MG63 (cell line): ENCODE measurements around the gene LSM4. TPM values are rescaled to one million over a fixed set of nuclear protein-coding genes. Genes with fewer than 3 reads are reported as not detected.

Experiments
- DNase-seq: peaks from one replicate; pipeline ENCODE4 v3.0.0-alpha.2; 2020
- H3K27me3 ChIP-seq: fragments of 250-450 bp; sonication (Bioruptor Pico); 2 replicates; pipeline ENCODE4 v1.5.1; 2020; ENCODE audit warnings: mild to moderate bottlenecking, moderate library complexity
- H3K36me3 ChIP-seq: fragments of 250-450 bp; sonication (Bioruptor Pico); 2 replicates; pipeline ENCODE4 v1.5.1; 2020; ENCODE audit warnings: mild to moderate bottlenecking, moderate library complexity
- H3K4me3 ChIP-seq: fragments of 250-450 bp; sonication (Bioruptor Pico); 2 replicates; pipeline ENCODE4 v1.5.1; 2020; ENCODE audit warnings: mild to moderate bottlenecking, moderate library complexity
- H3K9me3 ChIP-seq: fragments of 250-450 bp; sonication (Bioruptor Pico); 2 replicates; pipeline ENCODE4 v1.5.1; 2020; ENCODE audit warnings: mild to moderate bottlenecking, moderate library complexity
- total RNA-seq: library from RNA; depleted of rRNA; stranded (reverse); fragments of >200 nt; shearing (Covaris generic); gene quantifications from 2 replicates; pipeline ENCODE4 v1.2.3, GENCODE V29; 2014; ENCODE audit warnings: low replicate concordance; rRNA removed

The LSM4 gene
- total RNA-seq, 1 experiment from 2014 or later = 636 TPM

DNA sequence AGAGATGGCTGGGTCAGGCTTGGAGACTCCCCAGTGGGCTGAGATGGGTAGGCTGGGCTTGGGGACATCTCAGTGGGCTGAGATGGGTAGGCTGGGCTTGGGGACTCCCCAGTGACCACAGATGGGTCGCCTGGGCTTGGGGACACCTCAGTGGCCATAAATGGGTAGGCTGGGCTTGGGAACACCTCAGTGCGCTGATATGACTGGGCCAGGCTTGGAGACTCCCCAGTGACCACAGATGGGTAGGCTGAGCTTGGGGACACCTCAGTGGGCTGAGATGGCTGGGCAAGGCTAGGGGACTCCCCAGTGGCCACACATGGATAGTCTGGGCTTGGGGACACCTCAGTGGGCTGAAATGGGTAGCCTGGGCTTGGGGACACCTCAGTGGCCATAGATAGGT, 61.4 kb downstream of the LSM4 start:
- Histone ChIP-seq H3K36me3 (no peaks in the 10 kb centered on the region), H3K27me3 (no peaks in the 10 kb centered on the region), H3K9me3 (no peaks in the 10 kb centered on the region), H3K4me3 (no peak overlapping the region)
- DNase-seq = no peak

DNA sequence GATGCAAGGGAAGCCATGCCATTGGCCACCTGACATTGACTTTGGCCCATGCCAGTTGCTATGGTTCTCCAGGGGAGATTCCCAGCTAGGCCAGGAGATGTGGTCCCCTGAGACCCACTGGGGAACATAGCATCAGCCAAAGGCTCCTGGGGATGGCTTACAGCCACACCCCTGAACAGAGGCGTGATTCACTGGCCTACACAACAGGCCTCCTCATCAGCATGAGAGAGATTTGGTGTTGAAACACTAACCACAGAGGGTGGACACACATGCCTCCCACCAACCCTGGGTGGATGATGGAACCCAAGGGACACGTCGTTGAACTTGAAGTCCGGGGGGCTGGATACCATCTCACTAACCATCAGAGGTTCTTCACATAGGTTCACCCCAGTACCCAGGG, 63.0 kb downstream of the LSM4 start:
- no peak for DNase-seq

DNA sequence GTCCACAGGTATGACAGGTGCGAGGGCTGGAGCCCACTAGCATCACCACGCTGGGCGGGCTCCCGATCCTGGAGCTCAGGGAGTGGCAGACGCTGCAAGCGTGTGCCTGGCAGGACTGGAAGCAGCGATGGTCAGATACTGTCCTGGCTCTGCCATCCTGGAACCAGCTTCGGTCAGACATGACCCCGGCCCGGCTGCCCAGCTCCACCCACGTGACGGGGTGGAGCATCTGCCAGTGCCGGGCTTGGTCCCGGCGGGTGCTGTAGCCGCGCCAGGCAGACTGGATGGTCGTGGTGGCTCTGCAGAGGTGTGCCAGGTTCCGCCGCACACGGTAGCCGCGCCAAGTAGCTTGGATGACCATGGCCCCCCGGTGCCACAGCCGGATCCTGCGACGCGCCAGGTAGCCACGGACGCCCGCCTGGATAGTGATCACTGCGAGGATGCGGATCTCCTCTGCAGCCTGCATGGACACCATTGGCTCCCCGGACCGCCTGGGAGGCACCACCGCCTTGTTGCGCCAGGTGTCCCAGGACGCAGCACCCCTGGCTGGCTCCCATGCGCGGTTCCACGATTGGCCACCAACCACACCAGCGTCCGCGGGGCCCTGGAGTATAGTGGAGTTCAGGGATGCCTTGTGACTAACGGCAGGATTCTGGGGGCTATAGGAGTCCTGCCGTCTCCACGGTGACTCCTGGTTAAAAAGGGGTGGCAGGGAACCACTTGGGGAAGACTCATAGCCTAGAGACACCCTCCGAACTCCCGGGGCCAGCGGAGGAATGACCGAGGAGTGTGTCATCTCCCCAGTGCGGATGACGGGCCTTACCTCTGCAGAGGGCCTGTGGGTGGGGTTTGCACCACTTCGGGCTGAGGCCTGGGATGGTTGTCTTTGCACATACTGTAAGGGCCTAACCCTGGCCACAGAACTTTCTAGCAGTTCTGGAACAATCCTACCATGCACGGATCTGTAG, 65.1 kb downstream of the LSM4 start:
- no peaks in the 10 kb centered on the region for H3K27me3 ChIP-seq
- H3K9me3 ChIP-seq = no peaks in the 10 kb centered on the region
- no peaks in the 10 kb centered on the region for H3K36me3 ChIP-seq
- DNase-seq = no peak
- no peak overlapping the region for H3K4me3 ChIP-seq

More for the DNA sequence above, 63.0 kb downstream of the LSM4 start:
- no peaks in the 10 kb centered on the region for H3K9me3 ChIP-seq
- no peaks in the 10 kb centered on the region for H3K36me3 ChIP-seq
- H3K4me3 ChIP-seq = no peak overlapping the region
- no peaks in the 10 kb centered on the region for H3K27me3 ChIP-seq

Other genes starting within 250 kb of the LSM4 start
- not detected in 2 replicates for gene IL12RB1, start 236.1 kb downstream of the LSM4 start, total RNA-seq
- gene MAST3, start 225.3 kb downstream of the LSM4 start, total RNA-seq = 0.20 and 0.95 TPM in 2 replicates
- 4.2 and 13.2 TPM in 2 replicates for gene PIK3R2, start 169.9 kb downstream of the LSM4 start, total RNA-seq
- 1.0 TPM in 1 of 2 replicates, not detected in the other for gene IFI30, start 149.3 kb downstream of the LSM4 start, total RNA-seq
- 8.2 and 29.5 TPM in 2 replicates for gene MPV17L2, start 129.9 kb downstream of the LSM4 start, total RNA-seq
- gene RAB3A, start 119.0 kb downstream of the LSM4 start, total RNA-seq = 0.99 TPM in 1 of 2 replicates, not detected in the other
- gene PDE4C, start 96.6 kb downstream of the LSM4 start, total RNA-seq = not detected in 2 replicates
- gene IQCN, start 48.6 kb downstream of the LSM4 start, total RNA-seq = 0.03 and 0.05 TPM in 2 replicates
- gene JUND, start 41.5 kb downstream of the LSM4 start, total RNA-seq = 85.7 and 102 TPM in 2 replicates
- gene PGPEP1, start 17.5 kb upstream of the LSM4 start, total RNA-seq = 5.5 and 11.2 TPM in 2 replicates
- gene GDF15, start 63.1 kb upstream of the LSM4 start, total RNA-seq = 2.3 and 13.1 TPM in 2 replicates
- gene LRRC25, start 74.5 kb upstream of the LSM4 start, total RNA-seq = not detected in 2 replicates
- gene SSBP4, start 96.3 kb upstream of the LSM4 start, total RNA-seq = 187 and 203 TPM in 2 replicates
- gene ISYNA1, start 115.1 kb upstream of the LSM4 start, total RNA-seq = 0.40 and 4.4 TPM in 2 replicates
- 12.2 and 22.1 TPM in 2 replicates for gene ELL, start 199.0 kb upstream of the LSM4 start, total RNA-seq
- 291 and 381 TPM in 2 replicates for gene FKBP8, start 220.5 kb upstream of the LSM4 start, total RNA-seq
- 140 and 145 TPM in 2 replicates for gene KXD1, start 234.8 kb upstream of the LSM4 start, total RNA-seq
- gene UBA52, start 248.8 kb upstream of the LSM4 start, total RNA-seq = 457 and 1,435 TPM in 2 replicates